ENCODE results near the gene AVL9. TPM values are rescaled to one million over a fixed set of nuclear protein-coding genes. Genes with fewer than 3 reads are reported as not detected.
"Not testable (repeated sequence)": the region's sequence is repeated elsewhere in the genome, so short reads cannot be mapped to it uniquely, and the experiment has no call there.

AVL9 gene
- total RNA-seq, 4 donors from 2014 or later: 16.6 to 31.1 (median 22.0) TPM

DNA sequence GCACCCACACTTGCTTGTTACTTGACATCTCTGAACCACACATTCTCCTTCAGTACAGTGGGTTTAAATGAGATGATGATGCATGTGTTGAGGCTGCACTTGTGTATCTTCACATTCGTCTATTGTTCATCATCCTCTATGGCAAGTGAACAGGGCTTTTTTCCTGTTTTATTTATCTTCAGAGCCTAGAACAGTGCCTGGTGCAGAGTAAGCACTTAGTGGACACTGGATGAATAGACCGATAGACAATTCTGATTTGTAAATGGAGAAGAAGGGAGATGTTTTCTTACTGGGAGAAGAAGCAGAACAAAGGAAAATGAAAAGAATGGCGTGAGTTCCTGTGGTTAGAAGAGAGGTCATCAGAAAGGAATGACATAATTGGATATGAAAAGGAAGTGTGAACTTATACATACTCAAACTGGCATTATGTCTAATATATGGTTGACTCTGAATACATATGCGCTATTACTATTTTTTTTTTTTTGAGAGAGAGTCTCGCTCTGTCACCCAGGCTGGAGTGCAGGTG lies 99.7 kb downstream of the AVL9 start:
- TF ChIP-seq POLR2A (IDR thresholded peaks at IDR 0.05): no peak
- TF ChIP-seq, protein P1, sequence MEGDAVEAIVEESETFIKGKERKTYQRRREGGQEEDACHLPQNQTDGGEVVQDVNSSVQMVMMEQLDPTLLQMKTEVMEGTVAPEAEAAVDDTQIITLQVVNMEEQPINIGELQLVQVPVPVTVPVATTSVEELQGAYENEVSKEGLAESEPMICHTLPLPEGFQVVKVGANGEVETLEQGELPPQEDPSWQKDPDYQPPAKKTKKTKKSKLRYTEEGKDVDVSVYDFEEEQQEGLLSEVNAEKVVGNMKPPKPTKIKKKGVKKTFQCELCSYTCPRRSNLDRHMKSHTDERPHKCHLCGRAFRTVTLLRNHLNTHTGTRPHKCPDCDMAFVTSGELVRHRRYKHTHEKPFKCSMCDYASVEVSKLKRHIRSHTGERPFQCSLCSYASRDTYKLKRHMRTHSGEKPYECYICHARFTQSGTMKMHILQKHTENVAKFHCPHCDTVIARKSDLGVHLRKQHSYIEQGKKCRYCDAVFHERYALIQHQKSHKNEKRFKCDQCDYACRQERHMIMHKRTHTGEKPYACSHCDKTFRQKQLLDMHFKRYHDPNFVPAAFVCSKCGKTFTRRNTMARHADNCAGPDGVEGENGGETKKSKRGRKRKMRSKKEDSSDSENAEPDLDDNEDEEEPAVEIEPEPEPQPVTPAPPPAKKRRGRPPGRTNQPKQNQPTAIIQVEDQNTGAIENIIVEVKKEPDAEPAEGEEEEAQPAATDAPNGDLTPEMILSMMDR (IDR thresholded peaks at IDR 0.05): no peak
- no peak for TF ChIP-seq EP300 (IDR thresholded peaks at IDR 0.05)
- no peak for TF ChIP-seq POLR2AphosphoS5 (IDR thresholded peaks at IDR 0.05)
- no peaks in the 10 kb centered on the region for H3K9me3 ChIP-seq
- H3K4me1 ChIP-seq: no peaks in the 10 kb centered on the region
- WGBS, 2 donors (ENCODE audit: low coverage in 1 of 2): 92 to 100% methylated on average over 1 to 5 of the region's 5 CpGs
- peaks cover 0 to 22% of the 10 kb centered on the region in 2 donors for H3K36me3 ChIP-seq
- H3K4me3 ChIP-seq: no peak overlapping the region
- no peak overlapping the region for H3K27ac ChIP-seq
- no peak for ATAC-seq
- no peaks in the 10 kb centered on the region for H3K27me3 ChIP-seq

DNA sequence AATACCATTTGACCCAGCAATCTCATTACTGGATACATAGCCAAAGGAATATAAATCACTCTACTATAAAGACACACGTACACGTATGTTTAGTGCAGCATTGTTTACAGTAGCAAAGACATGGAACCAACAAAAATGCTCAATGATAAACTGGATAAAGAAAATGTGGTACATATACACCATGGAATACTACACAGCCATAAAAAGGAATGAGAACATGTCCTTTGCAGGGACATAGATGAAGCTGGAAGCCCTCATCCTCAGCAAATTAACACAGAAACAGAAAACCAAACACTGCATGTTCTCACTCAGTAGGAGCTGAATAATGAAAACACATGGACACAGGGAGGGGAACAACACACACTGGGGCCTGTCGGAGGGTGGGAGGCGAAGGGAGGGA lies 105.9 kb downstream of the AVL9 start:
- H3K4me3 ChIP-seq, ATAC-seq, H3K27me3 ChIP-seq, H3K27ac ChIP-seq, H3K9me3 ChIP-seq, H3K4me1 ChIP-seq: not testable (repeated sequence)
- WGBS, 2 donors (ENCODE audit: low coverage in 1 of 2): 93 to 94% methylated on average over 4 of the region's 4 CpGs
- H3K36me3 ChIP-seq: peaks cover 0 to 12% of the 10 kb centered on the region in 2 donors

DNA sequence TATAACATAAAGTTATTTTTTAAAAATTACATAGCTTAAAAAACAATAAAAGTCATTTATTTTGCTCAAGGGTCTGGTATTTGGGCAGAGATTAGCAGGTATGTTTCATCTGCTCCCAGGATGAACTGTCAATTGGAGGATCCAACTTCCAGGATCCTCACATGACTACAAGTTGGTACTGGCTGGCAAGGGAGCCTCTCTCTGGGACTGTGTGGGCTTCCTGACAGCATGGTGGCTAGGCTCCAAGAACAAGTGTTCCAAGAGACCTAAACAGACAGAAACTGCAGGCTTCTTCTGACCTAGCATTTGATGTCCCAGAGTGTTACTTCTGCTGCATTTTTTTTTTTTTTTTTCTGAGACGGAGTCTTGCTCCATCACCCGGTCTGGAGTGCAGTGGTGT lies 107.2 kb downstream of the AVL9 start:
- Histone ChIP-seq H3K27me3 (no peaks in the 10 kb centered on the region), H3K27ac (no peak overlapping the region), H3K36me3 (peaks cover 0 to 4% of the 10 kb centered on the region in 2 donors), H3K9me3 (no peaks in the 10 kb centered on the region), H3K4me1 (no peaks in the 10 kb centered on the region), H3K4me3 (no peak overlapping the region)
- TF ChIP-seq, protein P1 (IDR thresholded peaks at IDR 0.05): no peak
- TF ChIP-seq POLR2AphosphoS5 (IDR thresholded peaks at IDR 0.05) (no peak), EP300 (IDR thresholded peaks at IDR 0.05) (no peak), POLR2A (IDR thresholded peaks at IDR 0.05) (no peak)
- no CpG with 5 or more reads among the region's 2 CpGs for WGBS, 2 donors (ENCODE audit: low coverage in 1 of 2)
- no peak for ATAC-seq

DNA sequence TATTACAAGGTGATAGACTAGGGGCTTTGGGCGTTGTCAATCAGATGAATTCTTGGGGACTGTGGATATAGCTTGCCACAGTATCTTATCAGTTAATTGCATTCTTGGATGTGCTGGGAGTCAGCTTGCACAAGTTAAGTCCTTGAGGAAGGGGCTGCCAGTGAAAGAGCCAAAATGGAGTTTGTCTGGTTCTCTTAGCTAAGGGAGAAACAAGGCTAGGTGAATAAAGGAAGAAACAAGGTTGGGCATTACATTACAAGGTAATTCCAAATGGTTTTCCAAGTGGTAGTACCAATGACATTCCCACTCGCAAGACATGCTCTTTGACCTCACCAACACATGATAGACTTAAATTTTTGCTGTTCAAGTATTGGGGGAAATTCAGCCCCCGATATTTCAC lies 108.2 kb downstream of the AVL9 start:
- H3K36me3 ChIP-seq, ATAC-seq, H3K4me3 ChIP-seq, H3K27me3 ChIP-seq, H3K4me1 ChIP-seq, H3K9me3 ChIP-seq, H3K27ac ChIP-seq: not testable (repeated sequence)
- 50 to 93% methylated on average over 2 to 3 of the region's 3 CpGs for WGBS, 2 donors (ENCODE audit: low coverage in 1 of 2)

DNA sequence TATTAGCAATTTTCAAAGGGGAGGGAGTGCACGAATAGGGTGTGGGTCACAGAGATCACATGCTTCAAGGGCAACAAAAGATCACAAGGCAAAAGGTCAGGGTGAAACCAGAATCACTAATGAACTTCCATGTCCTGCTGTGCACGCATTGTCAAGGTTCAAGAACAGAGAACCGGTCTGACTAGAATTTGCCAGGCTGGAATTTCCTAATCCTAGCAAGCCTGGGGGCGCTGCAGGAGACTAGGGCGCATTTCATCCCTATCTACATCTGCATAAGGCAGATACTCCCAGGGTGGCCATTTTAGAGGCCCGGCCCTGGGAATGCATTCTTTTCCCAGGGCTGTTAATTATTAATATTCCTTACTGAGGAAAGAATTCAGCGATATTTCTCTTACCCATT lies 108.8 kb downstream of the AVL9 start:
- 55 to 83% methylated on average over 6 of the region's 7 CpGs for WGBS, 2 donors (ENCODE audit: low coverage in 1 of 2)
- not testable (repeated sequence) for H3K4me3 ChIP-seq, ATAC-seq, H3K4me1 ChIP-seq, H3K27me3 ChIP-seq, H3K36me3 ChIP-seq, H3K9me3 ChIP-seq, H3K27ac ChIP-seq

DNA sequence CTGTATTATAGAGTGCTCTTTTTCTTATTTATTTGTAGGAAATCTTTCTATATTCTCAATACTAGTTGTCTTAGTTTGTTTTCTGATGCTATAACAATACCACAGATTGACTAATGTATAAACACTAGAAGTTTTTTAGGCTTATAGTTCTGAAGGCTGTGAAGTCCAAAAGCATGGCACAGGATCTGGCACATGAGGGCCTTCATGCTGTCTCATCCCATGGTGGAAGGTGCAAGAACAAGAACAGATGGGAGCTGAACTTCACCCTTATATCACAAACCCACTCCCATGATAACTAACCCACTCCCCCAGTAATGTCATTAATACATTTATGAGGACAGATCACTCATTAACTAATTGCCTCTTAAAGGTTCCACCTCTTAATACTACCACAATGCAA lies 109.7 kb downstream of the AVL9 start:
- Histone ChIP-seq H3K27me3 (no peaks in the 10 kb centered on the region), H3K4me1 (no peaks in the 10 kb centered on the region), H3K4me3 (no peak overlapping the region), H3K9me3 (no peaks in the 10 kb centered on the region), H3K36me3 (no peaks in the 10 kb centered on the region), H3K27ac (no peak overlapping the region)
- ATAC-seq: no peak
- TF ChIP-seq POLR2AphosphoS5 (IDR thresholded peaks at IDR 0.05) (no peak), POLR2A (IDR thresholded peaks at IDR 0.05) (no peak), EP300 (IDR thresholded peaks at IDR 0.05) (no peak)
- TF ChIP-seq, protein P1 (IDR thresholded peaks at IDR 0.05): no peak

DNA sequence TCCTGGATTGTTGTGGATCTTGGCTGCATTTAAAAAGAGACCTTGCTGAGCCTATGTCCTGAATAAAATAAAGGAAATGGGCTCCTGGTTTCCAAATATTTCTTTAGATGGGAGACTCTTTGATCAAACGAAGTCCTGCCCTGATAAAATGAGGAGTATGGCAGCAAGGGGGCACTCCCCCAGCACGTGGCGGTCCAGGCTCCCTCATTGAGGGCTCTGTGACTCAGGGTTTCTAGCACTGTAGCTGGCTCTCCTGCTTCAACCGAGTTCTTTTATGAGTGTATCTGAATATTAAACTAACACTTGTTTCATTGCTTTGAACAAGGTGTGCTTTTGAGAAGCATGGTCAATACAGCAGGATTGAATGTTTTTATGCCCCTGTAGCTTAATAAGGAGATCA lies 114.2 kb downstream of the AVL9 start:
- Histone ChIP-seq H3K27ac (no peak overlapping the region), H3K9me3 (no peaks in the 10 kb centered on the region), H3K4me1 (peaks cover 0 to 13% (median 7%) of the 10 kb centered on the region in 3 donors), H3K36me3 (no peaks in the 10 kb centered on the region), H3K4me3 (no peak overlapping the region), H3K27me3 (no peaks in the 10 kb centered on the region)
- no peak for ATAC-seq
- TF ChIP-seq POLR2A (IDR thresholded peaks at IDR 0.05) (no peak), POLR2AphosphoS5 (IDR thresholded peaks at IDR 0.05) (no peak), EP300 (IDR thresholded peaks at IDR 0.05) (no peak)
- TF ChIP-seq, protein P1 (IDR thresholded peaks at IDR 0.05): no peak
- 71 to 86% methylated on average over 1 to 4 of the region's 4 CpGs for WGBS, 2 donors (ENCODE audit: low coverage in 1 of 2)

All from gastroesophageal sphincter (tissue), 4 donors.